Stimulated activated naive CD8-positive, alpha-beta T cell treated with anti-CD3 and anti-CD28 coated beads, Interleukin-15, amount 100 ng/mL, for 72 hours (primary cell): ENCODE data around the gene PSMD13.
A peak's percentile ranks its signal among the peaks of the same experiment; 100 is the strongest.

Experiments used
- ATAC-seq: fragments of 150-1000 bp; cut with Tn5 transposase; 2 replicates; pipeline ENCODE4 v1.10.0; 2021; ENCODE audit warnings: mild to moderate bottlenecking, moderate library complexity
- DNase-seq, 2 donors: peaks; one replicate each; pipeline ENCODE4 v3.0.0; 2021 to 2022
- H3K27ac Mint-ChIP-seq, 2 donors: one replicate each; pipeline ENCODE4 v1.8.0; 2022; ENCODE audit warnings: mild to moderate bottlenecking in 2 of 2, mixed read lengths in 2 of 2, moderate library complexity in 2 of 2
- H3K27me3 Mint-ChIP-seq: one replicate; pipeline ENCODE4 v1.8.0; 2022; ENCODE audit warnings: mixed read lengths
- H3K4me1 Mint-ChIP-seq: one replicate; pipeline ENCODE4 v1.8.0; 2022; ENCODE audit warnings: mild to moderate bottlenecking, mixed read lengths
- H3K4me3 Mint-ChIP-seq, 2 donors: one replicate each; pipeline ENCODE4 v1.8.0; 2022; ENCODE audit warnings: mild to moderate bottlenecking in 2 of 2, mixed read lengths in 2 of 2, moderate library complexity in 1 of 2
- H3K9me3 Mint-ChIP-seq, 2 donors: one replicate each; pipeline ENCODE4 v1.8.0; 2022; ENCODE audit warnings: mixed read lengths in 2 of 2

Gene PSMD13

DNA sequence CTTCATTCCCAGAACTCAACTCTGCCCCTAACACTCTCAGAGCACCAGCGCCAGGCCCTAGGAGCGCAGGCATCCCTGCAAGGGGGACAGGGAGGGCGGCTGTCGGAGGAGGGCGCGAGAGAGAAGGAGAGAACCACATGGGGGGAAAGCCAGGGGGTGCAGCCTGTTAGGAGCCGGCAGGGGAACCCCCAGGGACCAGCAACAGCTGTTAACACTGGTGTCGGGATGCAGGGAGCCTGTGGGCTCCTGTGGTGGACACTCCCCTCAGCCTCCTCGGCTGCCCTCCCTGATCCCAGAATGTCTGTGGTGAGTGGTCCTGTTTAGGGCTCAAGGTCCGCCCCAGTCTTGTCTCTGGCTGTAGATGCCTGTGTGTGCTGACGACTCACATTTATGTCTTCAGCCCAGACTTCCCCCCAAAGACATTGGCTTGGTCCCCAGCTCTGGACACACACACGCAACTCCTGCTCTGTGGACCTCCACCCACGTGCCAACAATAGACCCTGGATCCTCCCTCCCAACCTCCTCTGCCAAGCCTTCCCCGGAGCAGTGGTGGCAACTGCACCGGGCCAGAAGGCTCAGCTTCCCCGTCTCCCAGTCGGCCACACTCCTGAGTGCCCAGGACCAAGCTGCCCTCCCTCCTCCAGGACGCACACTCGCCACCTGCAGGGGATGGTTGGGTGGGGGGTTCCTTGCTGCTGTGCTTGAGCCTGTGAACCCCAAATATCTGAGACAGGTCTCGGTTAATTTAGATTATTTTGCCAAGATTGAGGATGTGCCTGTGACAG lies 63.4 kb downstream of the PSMD13 start:
- Mint-ChIP-seq H3K4me3 (peak overlapping the region; percentile 25 to 41), H3K9me3 (no peaks in the 10 kb centered on the region), H3K27ac (peak overlapping the region in 1 of 2 donors; percentile 94), H3K27me3 (peaks cover 19% of the 10 kb centered on the region), H3K4me1 (peaks cover 86% of the 10 kb centered on the region)
- DNase-seq = peak in 1 of 2 donors; percentile 63
- peak; percentile 10 for ATAC-seq
